ENCODE results near the gene VSTM2B. TPM values are rescaled to one million over a fixed set of nuclear protein-coding genes. Genes with fewer than 3 reads are reported as not detected.

VSTM2B gene
- total RNA-seq, 1 experiment from 2014 or later, result 0.31 TPM

DNA sequence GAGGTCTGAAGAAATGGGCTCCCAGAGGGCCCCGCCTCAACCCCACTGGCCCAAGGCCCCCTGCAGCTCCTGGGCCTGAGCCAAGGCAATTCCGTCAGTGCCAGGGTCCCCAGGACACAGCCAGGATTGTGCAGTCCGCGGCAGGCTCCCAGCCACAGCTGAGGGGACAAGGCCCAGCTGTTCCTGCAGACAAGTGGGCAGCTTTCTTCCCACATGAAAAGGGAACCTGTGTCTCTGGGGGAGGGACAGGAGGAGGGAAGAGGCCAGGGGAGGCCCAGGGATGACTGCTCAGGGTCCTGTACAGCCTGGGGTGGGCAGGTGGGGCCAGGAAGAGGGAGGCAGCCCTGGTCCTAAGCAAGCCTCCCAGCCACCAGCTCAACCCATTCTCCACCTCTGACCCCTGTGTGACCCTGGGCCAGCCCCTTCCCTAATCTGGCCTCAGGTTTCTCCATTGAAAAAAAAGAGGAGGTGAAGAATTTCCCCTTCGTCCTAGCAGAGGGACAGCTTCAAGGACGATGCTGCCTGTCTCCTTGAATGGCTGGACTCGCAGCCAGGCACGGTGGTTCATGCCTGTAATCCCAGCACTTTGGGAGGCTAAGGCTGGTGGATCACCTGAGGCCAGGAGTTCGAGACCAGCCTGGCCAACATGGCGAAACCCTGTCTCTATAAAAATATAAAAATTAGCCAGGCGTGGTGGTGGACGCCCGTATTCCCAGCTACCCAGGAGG, 20.5 kb upstream of the VSTM2B start:
- no peak overlapping the region for H2BK15ac ChIP-seq (ENCODE audit: low read depth, low read length)
- no peak overlapping the region for H3K27ac ChIP-seq (ENCODE audit: insufficient read length, low read depth, low read length)
- TF ChIP-seq, protein P1, sequence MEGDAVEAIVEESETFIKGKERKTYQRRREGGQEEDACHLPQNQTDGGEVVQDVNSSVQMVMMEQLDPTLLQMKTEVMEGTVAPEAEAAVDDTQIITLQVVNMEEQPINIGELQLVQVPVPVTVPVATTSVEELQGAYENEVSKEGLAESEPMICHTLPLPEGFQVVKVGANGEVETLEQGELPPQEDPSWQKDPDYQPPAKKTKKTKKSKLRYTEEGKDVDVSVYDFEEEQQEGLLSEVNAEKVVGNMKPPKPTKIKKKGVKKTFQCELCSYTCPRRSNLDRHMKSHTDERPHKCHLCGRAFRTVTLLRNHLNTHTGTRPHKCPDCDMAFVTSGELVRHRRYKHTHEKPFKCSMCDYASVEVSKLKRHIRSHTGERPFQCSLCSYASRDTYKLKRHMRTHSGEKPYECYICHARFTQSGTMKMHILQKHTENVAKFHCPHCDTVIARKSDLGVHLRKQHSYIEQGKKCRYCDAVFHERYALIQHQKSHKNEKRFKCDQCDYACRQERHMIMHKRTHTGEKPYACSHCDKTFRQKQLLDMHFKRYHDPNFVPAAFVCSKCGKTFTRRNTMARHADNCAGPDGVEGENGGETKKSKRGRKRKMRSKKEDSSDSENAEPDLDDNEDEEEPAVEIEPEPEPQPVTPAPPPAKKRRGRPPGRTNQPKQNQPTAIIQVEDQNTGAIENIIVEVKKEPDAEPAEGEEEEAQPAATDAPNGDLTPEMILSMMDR (conservative IDR thresholded peaks at IDR 0.05), result no peak
- H3K14ac ChIP-seq (ENCODE audit: insufficient read depth, low read length), result no peak overlapping the region
- H4K20me1 ChIP-seq (ENCODE audit: control insufficient read depth, insufficient read depth, insufficient read length), result no peaks in the 10 kb centered on the region
- Mint-ChIP-seq H3K4me1 (peaks cover 10 to 11% of the 10 kb centered on the region in 2 experiments), H3K27ac (no peak overlapping the region), H3K4me3 (no peak overlapping the region), H3K9me3 (no peaks in the 10 kb centered on the region; a peak in 2 of 5 replicates), H3K36me3 (ENCODE audit: insufficient read depth in 1 of 3, low read depth in 3 of 3) (no peaks in the 10 kb centered on the region), H3K27me3 (ENCODE audit: low read depth) (peaks cover 2% of the 10 kb centered on the region; the same call in 1 of the 2 replicates)
- H3K18ac ChIP-seq (ENCODE audit: insufficient read length, low read depth, low read length), result no peak overlapping the region
- H3K4me2 ChIP-seq (ENCODE audit: insufficient read depth, insufficient read length, low read length), result no peak overlapping the region
- DNase-seq, result no peak
- no peaks in the 10 kb centered on the region for H3K9me3 ChIP-seq (ENCODE audit: control insufficient read depth, low read depth, low read length)
- H2BK12ac ChIP-seq (ENCODE audit: insufficient read length, low read depth, low read length), result no peak overlapping the region
- no peaks in the 10 kb centered on the region for H3K27me3 ChIP-seq (ENCODE audit: insufficient read depth, low read length)
- H2BK5ac ChIP-seq (ENCODE audit: insufficient read length, low read length), result no peak overlapping the region
- no peak overlapping the region for H4K5ac ChIP-seq (ENCODE audit: insufficient read length, low read depth, low read length)
- H3K23me2 ChIP-seq (ENCODE audit: insufficient read length, low read depth, low read length, poor library complexity, severe bottlenecking), result no peaks in the 10 kb centered on the region
- no peak overlapping the region for H2BK120ac ChIP-seq (ENCODE audit: low read depth, low read length, poor library complexity, severe bottlenecking)
- H2AFZ ChIP-seq (ENCODE audit: low read length), result no peak overlapping the region
- H3K79me1 ChIP-seq (ENCODE audit: insufficient read depth, low read depth, low read length, poor library complexity, severe bottlenecking), result no peaks in the 10 kb centered on the region
- no CpG with 5 or more reads among the region's 13 CpGs for WGBS (ENCODE audit: extremely low coverage, insufficient read length, low lambda C conversion rate)
- H3K56ac ChIP-seq (ENCODE audit: insufficient read length, low read depth, low read length), result no peak overlapping the region
- no peak overlapping the region for H3K9ac ChIP-seq (ENCODE audit: extremely low read depth, insufficient read length, low read length)
- H3T11ph ChIP-seq (ENCODE audit: low read length), result no peak overlapping the region
- no peak overlapping the region for H3K23ac ChIP-seq (ENCODE audit: insufficient read length, low read depth, low read length)
- H4K91ac ChIP-seq (ENCODE audit: insufficient read length, low read depth, low read length), result no peak overlapping the region
- H3K4ac ChIP-seq (ENCODE audit: low read depth, low read length), result no peak overlapping the region
- H2AK5ac ChIP-seq (ENCODE audit: insufficient read length, low read length), result no peak overlapping the region
- no peak overlapping the region for H2BK20ac ChIP-seq (ENCODE audit: low read depth, low read length, poor library complexity, severe bottlenecking)
- no peaks in the 10 kb centered on the region; the same call in 1 of the 2 replicates for H3K4me1 ChIP-seq (ENCODE audit: insufficient read depth, low read length)
- H3K79me2 ChIP-seq (ENCODE audit: insufficient read depth, low read length), result no peaks in the 10 kb centered on the region
- H4K8ac ChIP-seq (replicated peaks; ENCODE audit: insufficient read length, low read depth, low read length), result no peak overlapping the region
